ENCODE data around the gene ARHGEF19.

DNA sequence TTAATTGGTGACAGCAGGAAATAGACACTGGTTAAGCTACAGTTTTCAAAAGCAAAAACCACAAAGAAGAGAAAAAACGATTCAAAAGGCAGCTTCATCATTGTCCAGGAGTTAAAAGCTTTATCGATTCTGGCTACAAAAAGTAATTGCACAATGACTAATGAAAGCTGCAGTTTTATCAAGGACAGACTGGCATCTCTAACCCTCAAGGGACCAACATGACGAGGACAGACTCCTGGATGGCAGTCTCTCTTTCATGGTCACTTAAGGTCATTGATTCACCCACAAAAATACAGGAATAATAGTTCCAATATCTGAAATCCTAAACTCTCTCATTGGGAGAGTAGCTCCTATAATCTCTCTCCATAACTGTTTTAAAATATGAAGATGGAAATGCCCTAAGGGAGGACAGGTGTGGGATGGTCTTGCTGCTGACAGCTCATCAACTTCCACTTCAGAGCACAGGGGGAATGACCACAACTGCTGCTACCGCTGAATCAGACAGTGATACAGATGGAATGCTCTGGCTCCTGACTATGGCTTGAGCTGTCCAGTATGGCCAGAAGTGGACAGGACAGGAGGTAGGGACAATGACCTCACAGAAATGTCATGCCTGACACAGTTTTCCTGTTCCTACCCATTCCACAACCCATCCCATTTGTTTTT lies 41.9 kb upstream of the ARHGEF19 start:
- TF ChIP-seq, protein P1, sequence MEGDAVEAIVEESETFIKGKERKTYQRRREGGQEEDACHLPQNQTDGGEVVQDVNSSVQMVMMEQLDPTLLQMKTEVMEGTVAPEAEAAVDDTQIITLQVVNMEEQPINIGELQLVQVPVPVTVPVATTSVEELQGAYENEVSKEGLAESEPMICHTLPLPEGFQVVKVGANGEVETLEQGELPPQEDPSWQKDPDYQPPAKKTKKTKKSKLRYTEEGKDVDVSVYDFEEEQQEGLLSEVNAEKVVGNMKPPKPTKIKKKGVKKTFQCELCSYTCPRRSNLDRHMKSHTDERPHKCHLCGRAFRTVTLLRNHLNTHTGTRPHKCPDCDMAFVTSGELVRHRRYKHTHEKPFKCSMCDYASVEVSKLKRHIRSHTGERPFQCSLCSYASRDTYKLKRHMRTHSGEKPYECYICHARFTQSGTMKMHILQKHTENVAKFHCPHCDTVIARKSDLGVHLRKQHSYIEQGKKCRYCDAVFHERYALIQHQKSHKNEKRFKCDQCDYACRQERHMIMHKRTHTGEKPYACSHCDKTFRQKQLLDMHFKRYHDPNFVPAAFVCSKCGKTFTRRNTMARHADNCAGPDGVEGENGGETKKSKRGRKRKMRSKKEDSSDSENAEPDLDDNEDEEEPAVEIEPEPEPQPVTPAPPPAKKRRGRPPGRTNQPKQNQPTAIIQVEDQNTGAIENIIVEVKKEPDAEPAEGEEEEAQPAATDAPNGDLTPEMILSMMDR (IDR thresholded peaks at IDR 0.05; ENCODE audit: poor library complexity): no peak
- no peak for TF ChIP-seq EZH2phosphoT487 (IDR thresholded peaks at IDR 0.05; ENCODE audit: low read depth, severe bottlenecking, unreplicated experiment)
